H1 (cell line): ENCODE data around the gene ANKRD65.
"Not testable (repeated sequence)": the region's sequence is repeated elsewhere in the genome, so short reads cannot be mapped to it uniquely, and the experiment has no call there.

Experiments used
- CEBPB ChIP-seq: IDR thresholded peaks from 2 replicates; pipeline ENCODE4 v1.6.1; 2012; ENCODE audit warnings: low read depth, low read length
- CHD2 ChIP-seq: IDR thresholded peaks from 2 replicates; pipeline ENCODE4 v1.6.1; 2012; ENCODE audit warnings: low read length, improper control_type of control experiment
- CTCF ChIP-seq, 3 experiments: IDR thresholded peaks; 1 replicate in 2 of 3; 2 replicates in 1 of 3; pipeline versions ENCODE4 v1.5.1 to v1.6.1; 2011; ENCODE audit warnings: low read length in 3 of 3, mild to moderate bottlenecking in 3 of 3, inconsistent platforms in 2 of 3, low read depth in 1 of 3, moderate library complexity in 1 of 3; ENCODE audit not compliant: insufficient read depth in 1 of 3; ENCODE audit errors: control extremely low read depth in 1 of 3
- EZH2 ChIP-seq: fragments of 200-600 bp; sonication (generic); IDR thresholded peaks from 2 replicates; pipeline ENCODE4 v1.7.1; 2012; ENCODE audit warnings: low read depth, mild to moderate bottlenecking, moderate library complexity, low read length, inconsistent platforms; ENCODE audit not compliant: severe bottlenecking
- GABPA ChIP-seq: IDR thresholded peaks from 2 replicates; pipeline ENCODE4 v1.6.1; 2011; ENCODE audit warnings: mild to moderate bottlenecking, low read length, moderate library complexity, borderline replicate concordance; ENCODE audit not compliant: insufficient read depth
- GTF2F1 ChIP-seq: IDR thresholded peaks from 2 replicates; pipeline ENCODE4 v1.6.1; 2012; ENCODE audit warnings: low read depth, low read length, improper control_type of control experiment, borderline replicate concordance
- JUN ChIP-seq: IDR thresholded peaks from 2 replicates; pipeline ENCODE4 v1.6.1; 2011; ENCODE audit warnings: low read depth, mild to moderate bottlenecking, improper control_type of control experiment, low read length
- MAX ChIP-seq: IDR thresholded peaks from 2 replicates; pipeline ENCODE4 v1.6.1; 2012; ENCODE audit warnings: inconsistent platforms
- POLR2A ChIP-seq, 2 experiments: IDR thresholded peaks; 1 replicate in 1 of 2; 2 replicates in 1 of 2; pipeline ENCODE4 v1.6.1; 2011; ENCODE audit warnings: low read depth in 2 of 2, low read length in 2 of 2, mild to moderate bottlenecking in 2 of 2; ENCODE audit errors: control extremely low read depth in 1 of 2
- RBBP5 ChIP-seq: IDR thresholded peaks from 2 replicates; pipeline ENCODE4 v1.7.1; 2012; ENCODE audit warnings: low read depth, mild to moderate bottlenecking, inconsistent platforms, low read length, moderate library complexity, borderline replicate concordance
- RFX5 ChIP-seq: IDR thresholded peaks from 2 replicates; pipeline ENCODE4 v1.6.1; 2011; ENCODE audit warnings: low read depth, low read length, improper control_type of control experiment, borderline replicate concordance
- SP1 ChIP-seq: IDR thresholded peaks from 2 replicates; pipeline ENCODE4 v1.6.1; 2011; ENCODE audit warnings: low read depth, low read length
- TAF1 ChIP-seq: IDR thresholded peaks from 2 replicates; pipeline ENCODE4 v1.6.1; 2011; ENCODE audit warnings: mild to moderate bottlenecking, low read depth, low read length
- TEAD4 ChIP-seq: IDR thresholded peaks from 2 replicates; pipeline ENCODE4 v1.6.1; 2012; ENCODE audit warnings: low read depth, low read length, inconsistent platforms, mixed read lengths

GRCh38 chr1:1456683-1457255 lies 35.7 kb upstream of the ANKRD65 start:
- TF ChIP-seq CTCF (IDR thresholded peaks at IDR 0.05; ENCODE audit: control extremely low read depth in 1 of 3, insufficient read depth in 1 of 3, low read depth in 1 of 3, low read length in 3 of 3); POLR2A (IDR thresholded peaks at IDR 0.05; ENCODE audit: control extremely low read depth in 1 of 2, low read depth in 2 of 2, low read length in 2 of 2); RFX5; CEBPB; RBBP5; EZH2; GTF2F1; CHD2; TEAD4; TAF1; JUN; SP1; MAX; GABPA: not testable (repeated sequence)
